Measurements from ENCODE around the gene XRCC5.

Gene XRCC5

GRCh38 chr2:216216951-216217903, 108.1 kb downstream of the XRCC5 start:
- H3K9me3 Mint-ChIP-seq: no peaks in the 10 kb centered on the region
- ATAC-seq (ENCODE audit: low read depth) (no peak), DNase-seq (ENCODE audit: low spot score in 2 of 2) (no peak)
- H3K4me1 Mint-ChIP-seq: peaks cover 4% of the 10 kb centered on the region
- H3K27me3 Mint-ChIP-seq: no peaks in the 10 kb centered on the region
- H3K27ac Mint-ChIP-seq: no peak overlapping the region
- H3K4me3 Mint-ChIP-seq: no peak overlapping the region
- H3K36me3 Mint-ChIP-seq: peaks cover 5% of the 10 kb centered on the region

GRCh38 chr2:216217904-216218260, 108.7 kb downstream of the XRCC5 start:
- no peak for DNase-seq (ENCODE audit: low spot score in 2 of 2)
- Mint-ChIP-seq H3K36me3 (peaks cover 5% of the 10 kb centered on the region), H3K4me3 (no peak overlapping the region), H3K27ac (no peak overlapping the region), H3K27me3 (no peaks in the 10 kb centered on the region), H3K9me3 (no peaks in the 10 kb centered on the region), H3K4me1 (peaks cover 11% of the 10 kb centered on the region)
- no peak for ATAC-seq (ENCODE audit: low read depth)

GRCh38 chr2:216219861-216220260, 110.7 kb downstream of the XRCC5 start:
- no peak overlapping the region for H3K27ac Mint-ChIP-seq
- no peak overlapping the region for H3K4me3 Mint-ChIP-seq
- H3K9me3 Mint-ChIP-seq: no peaks in the 10 kb centered on the region
- H3K4me1 Mint-ChIP-seq: peaks cover 15% of the 10 kb centered on the region
- ATAC-seq (ENCODE audit: low read depth) (no peak), DNase-seq (ENCODE audit: low spot score in 2 of 2) (no peak)
- H3K27me3 Mint-ChIP-seq: no peaks in the 10 kb centered on the region
- peaks cover 2% of the 10 kb centered on the region for H3K36me3 Mint-ChIP-seq

GRCh38 chr2:216220976-216221375, 111.8 kb downstream of the XRCC5 start:
- DNase-seq (ENCODE audit: low spot score in 2 of 2) (no peak), ATAC-seq (ENCODE audit: low read depth) (no peak)
- Mint-ChIP-seq H3K9me3 (no peaks in the 10 kb centered on the region), H3K27ac (no peak overlapping the region), H3K27me3 (no peaks in the 10 kb centered on the region), H3K4me1 (peaks cover 15% of the 10 kb centered on the region), H3K36me3 (peaks cover 2% of the 10 kb centered on the region), H3K4me3 (no peak overlapping the region)

- peaks cover 2% of the 10 kb centered on the region for H3K36me3 Mint-ChIP-seq
- ATAC-seq (ENCODE audit: low read depth) (no peak), DNase-seq (ENCODE audit: low spot score in 2 of 2) (no peak)
- peaks cover 15% of the 10 kb centered on the region for H3K4me1 Mint-ChIP-seq
- H3K9me3 Mint-ChIP-seq: no peaks in the 10 kb centered on the region
- no peak overlapping the region for H3K4me3 Mint-ChIP-seq
- no peak overlapping the region for H3K27ac Mint-ChIP-seq
- no peaks in the 10 kb centered on the region for H3K27me3 Mint-ChIP-seq
These were observed 112.7 kb downstream of the XRCC5 start for GRCh38 chr2:216221811-216222210.

- peaks cover 15% of the 10 kb centered on the region for H3K4me1 Mint-ChIP-seq
- ATAC-seq (ENCODE audit: low read depth): peak; percentile 59
These were observed 113.7 kb downstream of the XRCC5 start for GRCh38 chr2:216222650-216223352.

GRCh38 chr2:216224388-216224787, 115.2 kb downstream of the XRCC5 start:
- Mint-ChIP-seq H3K4me1 (peaks cover 15% of the 10 kb centered on the region), H3K27me3 (no peaks in the 10 kb centered on the region), H3K27ac (no peak overlapping the region), H3K36me3 (no peaks in the 10 kb centered on the region), H3K9me3 (peaks cover 4% of the 10 kb centered on the region), H3K4me3 (no peak overlapping the region)
- no peak for DNase-seq (ENCODE audit: low spot score in 2 of 2)
- no peak for ATAC-seq (ENCODE audit: low read depth)

More at GRCh38 chr2:216222650-216223352, 113.7 kb downstream of the XRCC5 start:
- Mint-ChIP-seq H3K27me3 (no peaks in the 10 kb centered on the region), H3K27ac (peak overlapping the region; percentile 2), H3K4me3 (no peak overlapping the region), H3K9me3 (no peaks in the 10 kb centered on the region), H3K36me3 (peaks cover 2% of the 10 kb centered on the region)
- DNase-seq (ENCODE audit: low spot score in 2 of 2): no peak

- Mint-ChIP-seq H3K36me3 (peaks cover 5% of the 10 kb centered on the region), H3K27ac (no peak overlapping the region), H3K27me3 (no peaks in the 10 kb centered on the region), H3K4me3 (no peak overlapping the region), H3K4me1 (no peaks in the 10 kb centered on the region), H3K9me3 (peaks cover 17% of the 10 kb centered on the region)
- DNase-seq (ENCODE audit: low spot score in 2 of 2): no peak
- ATAC-seq (ENCODE audit: low read depth): no peak
These were observed 120.2 kb downstream of the XRCC5 start for GRCh38 chr2:216229277-216229914.

GRCh38 chr2:216231867-216232266, 122.7 kb downstream of the XRCC5 start:
- Mint-ChIP-seq H3K36me3 (peaks cover 5% of the 10 kb centered on the region), H3K9me3 (peaks cover 20% of the 10 kb centered on the region), H3K27ac (no peak overlapping the region), H3K4me1 (no peaks in the 10 kb centered on the region), H3K4me3 (no peak overlapping the region), H3K27me3 (no peaks in the 10 kb centered on the region)
- ATAC-seq (ENCODE audit: low read depth) (no peak), DNase-seq (ENCODE audit: low spot score in 2 of 2) (no peak)

GRCh38 chr2:216232721-216233120, 123.6 kb downstream of the XRCC5 start:
- no peak for ATAC-seq (ENCODE audit: low read depth)
- no peak for DNase-seq (ENCODE audit: low spot score in 2 of 2)
- peaks cover 5% of the 10 kb centered on the region for H3K36me3 Mint-ChIP-seq
- H3K27me3 Mint-ChIP-seq: no peaks in the 10 kb centered on the region
- H3K27ac Mint-ChIP-seq: no peak overlapping the region
- peaks cover 20% of the 10 kb centered on the region for H3K9me3 Mint-ChIP-seq
- H3K4me1 Mint-ChIP-seq: no peaks in the 10 kb centered on the region
- H3K4me3 Mint-ChIP-seq: no peak overlapping the region

GRCh38 chr2:216233281-216233995, 124.3 kb downstream of the XRCC5 start:
- Mint-ChIP-seq H3K4me1 (no peaks in the 10 kb centered on the region), H3K4me3 (no peak overlapping the region), H3K9me3 (peaks cover 17% of the 10 kb centered on the region), H3K36me3 (peaks cover 5% of the 10 kb centered on the region), H3K27ac (no peak overlapping the region), H3K27me3 (no peaks in the 10 kb centered on the region)
- DNase-seq (ENCODE audit: low spot score in 2 of 2) (no peak), ATAC-seq (ENCODE audit: low read depth) (no peak)

- Mint-ChIP-seq H3K36me3 (peaks cover 5% of the 10 kb centered on the region), H3K9me3 (peaks cover 16% of the 10 kb centered on the region), H3K4me1 (no peaks in the 10 kb centered on the region), H3K27me3 (no peaks in the 10 kb centered on the region), H3K27ac (no peak overlapping the region), H3K4me3 (no peak overlapping the region)
- DNase-seq (ENCODE audit: low spot score in 2 of 2): no peak
- ATAC-seq (ENCODE audit: low read depth): no peak
These were observed 125.0 kb downstream of the XRCC5 start for GRCh38 chr2:216234106-216234505.

- Mint-ChIP-seq H3K27ac (no peak overlapping the region), H3K4me3 (no peak overlapping the region), H3K4me1 (no peaks in the 10 kb centered on the region), H3K36me3 (peaks cover 5% of the 10 kb centered on the region), H3K27me3 (no peaks in the 10 kb centered on the region), H3K9me3 (peaks cover 13% of the 10 kb centered on the region)
- DNase-seq (ENCODE audit: low spot score in 2 of 2) (no peak), ATAC-seq (ENCODE audit: low read depth) (no peak)
These were observed 126.3 kb downstream of the XRCC5 start for GRCh38 chr2:216235462-216235861.

Data from memory B cell (primary cell).